ENCODE measurements around the gene STK24.

STK24 gene

GRCh38 chr13:98532254-98532653 is 44.7 kb downstream of the STK24 start:
- WGBS (ENCODE audit: insufficient coverage, insufficient read length): no CpG with 5 or more reads among the region's 3 CpGs

DNA sequence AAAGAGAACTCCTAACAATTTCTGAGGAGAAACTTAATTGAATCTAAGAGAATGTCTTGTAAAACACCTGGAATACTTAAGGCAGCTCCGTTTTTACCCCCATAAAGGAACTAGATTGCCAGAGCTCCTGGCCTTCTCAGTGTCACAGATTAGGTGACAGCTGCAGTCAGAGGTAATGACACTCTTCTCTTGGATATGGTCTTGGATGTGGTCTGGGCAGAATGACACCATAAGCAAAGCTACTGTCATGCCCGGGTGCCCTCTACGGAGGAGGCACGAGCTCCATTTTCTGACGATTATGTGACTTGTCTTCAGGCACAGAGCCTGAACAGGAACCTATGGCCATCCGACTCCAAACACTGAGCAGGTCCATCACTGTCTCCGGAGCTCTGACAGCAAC is 46.7 kb downstream of the STK24 start:
- no peak for DNase-seq (ENCODE audit: low read depth, low spot score)
- Histone ChIP-seq H3K27ac (ENCODE audit: low read length) (no peak overlapping the region), H3K4me3 (ENCODE audit: low read length) (no peak overlapping the region), H3K9me3 (ENCODE audit: control insufficient read depth, insufficient read depth, low read length) (no peaks in the 10 kb centered on the region), H3K27me3 (ENCODE audit: control insufficient read depth, insufficient read depth, low read length) (no peaks in the 10 kb centered on the region), H3K4me1 (ENCODE audit: control insufficient read depth, insufficient read depth, low read length) (peaks cover 9% of the 10 kb centered on the region; the same call in 1 of the 2 replicates), H3K36me3 (ENCODE audit: control insufficient read depth, insufficient read depth, low read length) (no peaks in the 10 kb centered on the region)
- WGBS (ENCODE audit: insufficient coverage, insufficient read length): no CpG with 5 or more reads among the region's 7 CpGs

More at GRCh38 chr13:98532254-98532653, 44.7 kb downstream of the STK24 start:
- peaks cover 4% of the 10 kb centered on the region for H3K4me1 ChIP-seq (ENCODE audit: control insufficient read depth, insufficient read depth, low read length)
- no peak overlapping the region for H3K4me3 ChIP-seq (ENCODE audit: low read length)
- no peaks in the 10 kb centered on the region for H3K27me3 ChIP-seq (ENCODE audit: control insufficient read depth, insufficient read depth, low read length)
- no peaks in the 10 kb centered on the region for H3K36me3 ChIP-seq (ENCODE audit: control insufficient read depth, insufficient read depth, low read length)
- DNase-seq (ENCODE audit: low read depth, low spot score): no peak
- H3K9me3 ChIP-seq (ENCODE audit: control insufficient read depth, insufficient read depth, low read length): no peaks in the 10 kb centered on the region
- H3K27ac ChIP-seq (ENCODE audit: low read length): no peak overlapping the region

DNA sequence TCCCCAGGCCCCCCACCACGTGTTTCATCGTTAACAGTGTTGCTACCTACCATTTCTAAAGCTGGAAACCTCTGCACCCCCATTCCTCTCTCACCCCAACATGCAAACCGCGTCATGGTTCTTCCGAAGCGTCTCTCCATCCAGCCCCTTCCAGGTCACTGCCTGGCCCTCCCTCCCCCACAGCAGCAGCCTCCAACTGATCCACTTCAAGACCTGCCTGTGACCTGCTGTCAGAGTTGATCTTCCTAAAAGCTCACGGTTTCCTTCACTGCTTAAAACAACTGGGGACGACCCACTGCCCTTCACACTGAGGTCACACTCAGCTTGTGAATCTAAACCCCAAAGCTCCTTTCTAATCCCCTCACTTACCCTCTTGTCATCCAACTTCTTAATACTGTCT is 47.7 kb downstream of the STK24 start:
- H3K9me3 ChIP-seq (ENCODE audit: control insufficient read depth, insufficient read depth, low read length): no peaks in the 10 kb centered on the region
- no peak for DNase-seq (ENCODE audit: low read depth, low spot score)
- H3K27ac ChIP-seq (ENCODE audit: low read length): no peak overlapping the region
- no peaks in the 10 kb centered on the region for H3K27me3 ChIP-seq (ENCODE audit: control insufficient read depth, insufficient read depth, low read length)
- H3K4me3 ChIP-seq (ENCODE audit: low read length): no peak overlapping the region
- peaks cover 9% of the 10 kb centered on the region; the same call in 1 of the 2 replicates for H3K4me1 ChIP-seq (ENCODE audit: control insufficient read depth, insufficient read depth, low read length)
- no CpG with 5 or more reads among the region's 8 CpGs for WGBS (ENCODE audit: insufficient coverage, insufficient read length)
- H3K36me3 ChIP-seq (ENCODE audit: control insufficient read depth, insufficient read depth, low read length): no peaks in the 10 kb centered on the region

GRCh38 chr13:98528663-98529064 is 48.2 kb downstream of the STK24 start:
- no peak overlapping the region for H3K4me3 ChIP-seq (ENCODE audit: low read length)
- H3K36me3 ChIP-seq (ENCODE audit: control insufficient read depth, insufficient read depth, low read length): no peaks in the 10 kb centered on the region
- no peaks in the 10 kb centered on the region for H3K9me3 ChIP-seq (ENCODE audit: control insufficient read depth, insufficient read depth, low read length)
- peaks cover 9% of the 10 kb centered on the region; the same call in 1 of the 2 replicates for H3K4me1 ChIP-seq (ENCODE audit: control insufficient read depth, insufficient read depth, low read length)
- DNase-seq (ENCODE audit: low read depth, low spot score): no peak
- no peaks in the 10 kb centered on the region for H3K27me3 ChIP-seq (ENCODE audit: control insufficient read depth, insufficient read depth, low read length)
- no peak overlapping the region for H3K27ac ChIP-seq (ENCODE audit: low read length)
- WGBS (ENCODE audit: insufficient coverage, insufficient read length): no CpG with 5 or more reads among the region's 8 CpGs

DNA sequence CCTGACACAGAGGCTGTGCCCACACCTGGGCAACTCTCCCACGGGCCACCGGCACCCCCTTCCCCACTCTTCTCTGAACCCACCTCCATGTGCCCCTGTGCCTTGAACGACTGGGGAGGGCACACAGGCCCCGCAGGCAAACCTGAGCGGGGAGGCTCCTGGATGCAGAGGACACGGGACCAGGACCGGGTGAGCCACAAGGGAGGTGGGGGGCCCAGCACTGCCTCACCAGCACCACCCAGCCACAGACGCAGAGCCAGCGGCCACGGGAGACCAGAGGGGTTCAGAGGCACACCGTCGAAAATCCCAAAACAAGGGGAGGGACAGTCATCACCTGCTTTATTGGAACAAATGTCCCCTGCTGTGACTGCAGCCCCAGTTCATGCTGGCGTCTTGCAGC is 49.4 kb downstream of the STK24 start:
- H3K9me3 ChIP-seq (ENCODE audit: control insufficient read depth, insufficient read depth, low read length): no peaks in the 10 kb centered on the region
- DNase-seq (ENCODE audit: low read depth, low spot score): no peak
- no CpG with 5 or more reads among the region's 13 CpGs for WGBS (ENCODE audit: insufficient coverage, insufficient read length)
- H3K27ac ChIP-seq (ENCODE audit: low read length): no peak overlapping the region
- peaks cover 13% of the 10 kb centered on the region; the same call in 1 of the 2 replicates for H3K4me1 ChIP-seq (ENCODE audit: control insufficient read depth, insufficient read depth, low read length)
- H3K36me3 ChIP-seq (ENCODE audit: control insufficient read depth, insufficient read depth, low read length): no peaks in the 10 kb centered on the region
- no peaks in the 10 kb centered on the region for H3K27me3 ChIP-seq (ENCODE audit: control insufficient read depth, insufficient read depth, low read length)
- no peak overlapping the region for H3K4me3 ChIP-seq (ENCODE audit: low read length)

- no peak for DNase-seq (ENCODE audit: low read depth, low spot score)
- no peaks in the 10 kb centered on the region for H3K36me3 ChIP-seq (ENCODE audit: control insufficient read depth, insufficient read depth, low read length)
- no peaks in the 10 kb centered on the region for H3K9me3 ChIP-seq (ENCODE audit: control insufficient read depth, insufficient read depth, low read length)
- H3K27ac ChIP-seq (ENCODE audit: low read length): no peak overlapping the region
- H3K4me1 ChIP-seq (ENCODE audit: control insufficient read depth, insufficient read depth, low read length): peaks cover 15% of the 10 kb centered on the region; the same call in 1 of the 2 replicates
- WGBS (ENCODE audit: insufficient coverage, insufficient read length): no CpG with 5 or more reads among the region's 2 CpGs
- no peak overlapping the region for H3K4me3 ChIP-seq (ENCODE audit: low read length)
- H3K27me3 ChIP-seq (ENCODE audit: control insufficient read depth, insufficient read depth, low read length): no peaks in the 10 kb centered on the region
These were observed 50.8 kb downstream of the STK24 start for GRCh38 chr13:98526182-98526512.

DNA sequence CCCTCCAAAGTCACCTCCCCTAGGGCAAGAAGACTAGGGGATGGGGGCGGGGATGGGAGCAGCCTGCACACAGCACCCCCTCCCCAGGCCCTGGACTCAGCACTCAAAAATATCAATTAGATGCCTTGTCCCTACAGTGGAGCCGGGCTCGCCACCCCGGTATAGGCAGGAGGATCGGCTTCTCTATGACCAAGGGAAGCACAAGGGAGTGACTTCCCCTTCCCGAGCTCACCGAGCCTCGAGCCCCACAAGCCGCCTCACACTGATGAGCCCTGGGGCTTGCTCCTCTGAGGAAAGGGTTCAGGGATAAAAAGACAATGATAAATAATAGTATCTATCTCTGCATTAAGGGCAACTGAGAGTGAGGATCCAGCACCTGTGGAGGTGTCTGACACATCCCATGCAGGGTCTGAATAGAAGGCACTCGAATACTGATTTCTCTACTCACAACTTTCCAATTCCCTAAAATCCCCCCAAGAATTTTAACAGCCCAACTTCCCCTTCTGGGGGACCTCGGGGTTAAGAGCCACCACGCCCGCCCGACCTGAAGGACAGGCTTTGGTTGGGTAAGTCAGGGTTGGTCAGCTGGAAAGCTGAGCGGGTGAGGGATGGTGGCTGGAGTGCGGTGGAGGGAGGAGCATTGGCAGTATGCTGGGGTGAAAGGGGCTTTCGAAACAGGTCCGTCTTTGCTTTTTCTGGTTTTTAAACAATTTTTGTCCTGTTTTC is 51.3 kb downstream of the STK24 start:
- WGBS (ENCODE audit: insufficient coverage, insufficient read length): no CpG with 5 or more reads among the region's 18 CpGs
- H3K27ac ChIP-seq (ENCODE audit: low read length): no peak overlapping the region
- no peak overlapping the region for H3K4me3 ChIP-seq (ENCODE audit: low read length)
- DNase-seq (ENCODE audit: low read depth, low spot score): no peak
- H3K27me3 ChIP-seq (ENCODE audit: control insufficient read depth, insufficient read depth, low read length): no peaks in the 10 kb centered on the region
- no peaks in the 10 kb centered on the region for H3K9me3 ChIP-seq (ENCODE audit: control insufficient read depth, insufficient read depth, low read length)
- H3K36me3 ChIP-seq (ENCODE audit: control insufficient read depth, insufficient read depth, low read length): no peaks in the 10 kb centered on the region
- peaks cover 16% of the 10 kb centered on the region; the same call in 1 of the 2 replicates for H3K4me1 ChIP-seq (ENCODE audit: control insufficient read depth, insufficient read depth, low read length)

DNA sequence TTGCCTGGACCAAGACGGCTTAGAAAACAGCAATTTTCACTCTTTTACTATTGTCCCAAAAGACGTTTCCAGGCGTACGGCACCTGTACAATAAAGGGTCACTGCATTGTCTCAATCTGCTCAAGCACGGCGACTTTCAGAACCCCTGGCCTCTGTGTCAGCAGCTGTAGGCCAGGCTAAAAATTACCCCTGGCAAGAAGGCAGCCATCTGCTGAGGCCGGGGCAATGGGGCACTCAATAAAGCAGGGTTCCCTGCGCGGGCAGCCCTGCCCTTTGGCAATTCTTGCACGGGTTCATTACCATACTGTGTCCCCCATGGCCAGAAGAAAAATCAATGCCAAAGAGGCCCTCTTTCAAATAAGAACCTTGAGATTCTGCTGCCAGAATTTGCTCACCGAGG is 52.1 kb downstream of the STK24 start:
- no peak overlapping the region for H3K27ac ChIP-seq (ENCODE audit: low read length)

GRCh38 chr13:98524391-98524790 is 52.5 kb downstream of the STK24 start:
- Histone ChIP-seq H3K4me1 (ENCODE audit: control insufficient read depth, insufficient read depth, low read length) (peaks cover 16% of the 10 kb centered on the region; the same call in 1 of the 2 replicates), H3K9me3 (ENCODE audit: control insufficient read depth, insufficient read depth, low read length) (no peaks in the 10 kb centered on the region), H3K36me3 (ENCODE audit: control insufficient read depth, insufficient read depth, low read length) (no peaks in the 10 kb centered on the region), H3K4me3 (ENCODE audit: low read length) (no peak overlapping the region), H3K27me3 (ENCODE audit: control insufficient read depth, insufficient read depth, low read length) (no peaks in the 10 kb centered on the region), H3K27ac (ENCODE audit: low read length) (no peak overlapping the region)
- no peak for DNase-seq (ENCODE audit: low read depth, low spot score)
- WGBS (ENCODE audit: insufficient coverage, insufficient read length): no CpG with 5 or more reads among the region's 11 CpGs

More for the DNA sequence above, 52.1 kb downstream of the STK24 start:
- WGBS (ENCODE audit: insufficient coverage, insufficient read length): no CpG with 5 or more reads among the region's 11 CpGs
- Histone ChIP-seq H3K36me3 (ENCODE audit: control insufficient read depth, insufficient read depth, low read length) (no peaks in the 10 kb centered on the region), H3K27me3 (ENCODE audit: control insufficient read depth, insufficient read depth, low read length) (no peaks in the 10 kb centered on the region), H3K9me3 (ENCODE audit: control insufficient read depth, insufficient read depth, low read length) (no peaks in the 10 kb centered on the region), H3K4me3 (ENCODE audit: low read length) (no peak overlapping the region), H3K4me1 (ENCODE audit: control insufficient read depth, insufficient read depth, low read length) (peaks cover 16% of the 10 kb centered on the region; the same call in 1 of the 2 replicates)
- no peak for DNase-seq (ENCODE audit: low read depth, low spot score)

DNA sequence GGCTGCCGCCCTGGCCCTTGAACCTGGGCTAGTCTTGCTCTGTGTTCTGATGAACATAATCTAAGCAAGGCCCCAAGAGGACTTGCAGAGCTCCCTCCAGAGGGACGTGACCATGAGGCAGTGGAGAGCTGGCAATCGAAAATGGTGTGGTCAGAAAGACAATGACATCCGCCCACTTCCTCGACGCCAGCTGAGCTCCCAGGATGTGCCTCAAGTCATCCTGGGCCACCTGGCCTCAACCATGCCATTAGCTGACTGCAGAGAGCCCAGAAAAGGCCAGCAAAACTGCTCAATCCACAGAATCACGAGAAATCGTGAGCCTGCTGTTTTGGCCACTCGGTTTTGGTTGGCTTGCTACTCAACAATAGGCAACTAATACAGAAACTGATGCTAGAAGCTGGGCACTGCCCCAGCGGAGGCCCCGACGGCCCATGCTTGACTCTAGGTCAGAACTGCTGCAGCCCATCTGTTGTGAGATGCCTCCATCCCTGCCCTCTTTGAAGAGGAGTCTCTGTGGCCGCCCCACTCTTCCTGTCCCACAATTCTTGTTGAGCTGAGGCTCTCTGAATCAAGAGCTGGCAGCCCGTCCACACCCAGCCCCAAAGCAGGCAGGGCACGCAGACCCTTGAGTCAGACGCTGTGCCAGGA is 53.3 kb downstream of the STK24 start:
- no peak overlapping the region for H3K27ac ChIP-seq (ENCODE audit: low read length)
- H3K36me3 ChIP-seq (ENCODE audit: control insufficient read depth, insufficient read depth, low read length): no peaks in the 10 kb centered on the region
- no peak for DNase-seq (ENCODE audit: low read depth, low spot score)
- no peak overlapping the region for H3K4me3 ChIP-seq (ENCODE audit: low read length)
- peaks cover 16% of the 10 kb centered on the region; the same call in 1 of the 2 replicates for H3K4me1 ChIP-seq (ENCODE audit: control insufficient read depth, insufficient read depth, low read length)
- H3K27me3 ChIP-seq (ENCODE audit: control insufficient read depth, insufficient read depth, low read length): no peaks in the 10 kb centered on the region
- WGBS (ENCODE audit: insufficient coverage, insufficient read length): no CpG with 5 or more reads among the region's 16 CpGs
- no peaks in the 10 kb centered on the region for H3K9me3 ChIP-seq (ENCODE audit: control insufficient read depth, insufficient read depth, low read length)

Measured in iPS DF 6.9 (cell line).